Natural killer cell (primary cell): ENCODE results near the gene YWHAB. TPM values are rescaled to one million over a fixed set of nuclear protein-coding genes. Genes with fewer than 3 reads are reported as not detected.
A peak's percentile ranks its signal among the peaks of the same experiment; 100 is the strongest.

Experiments
- ATAC-seq, 3 donors: fragments of 150-1000 bp in 2 of 3; fragments of 200-7000 bp in 1 of 3; cut with Tn5 transposase; 1 replicate in 1 of 3; 2 replicates in 2 of 3; pipeline ENCODE4 v1.10.0; 2021; ENCODE audit warnings: mild to moderate bottlenecking in 2 of 3, moderate library complexity in 2 of 3
- DNase-seq, 2 donors: peaks; one replicate each; pipeline versions ENCODE4 v3.0.0 to v3.0.0-alpha.2; 2013 to 2021; ENCODE audit warnings: mixed read lengths in 1 of 2
- H3K27ac ChIP-seq: one replicate; pipeline ENCODE4 v1.5.1; 2013; ENCODE audit warnings: mild to moderate bottlenecking, low read length
- H3K27me3 ChIP-seq: one replicate; pipeline ENCODE4 v1.6.1; 2013; ENCODE audit warnings: low read length; ENCODE audit not compliant: control insufficient read depth, insufficient read depth
- H3K36me3 ChIP-seq: one replicate; pipeline ENCODE4 v1.6.1; 2013; ENCODE audit warnings: low read length; ENCODE audit not compliant: control insufficient read depth, insufficient read depth
- H3K4me1 ChIP-seq: one replicate; pipeline ENCODE4 v1.6.1; 2013; ENCODE audit warnings: low read length; ENCODE audit not compliant: control insufficient read depth, insufficient read depth
- H3K4me3 ChIP-seq: one replicate; pipeline ENCODE4 v1.5.1; 2013; ENCODE audit warnings: low read length
- H3K9me3 ChIP-seq: one replicate; pipeline ENCODE4 v1.6.1; 2013; ENCODE audit warnings: low read length; ENCODE audit not compliant: control insufficient read depth, insufficient read depth
- H3K27ac Mint-ChIP-seq, 2 donors: one replicate each; pipeline ENCODE4 v1.8.0; 2022; ENCODE audit warnings: mild to moderate bottlenecking in 2 of 2, mixed read lengths in 2 of 2, moderate library complexity in 1 of 2
- H3K27me3 Mint-ChIP-seq, 2 donors: one replicate each; pipeline ENCODE4 v1.8.0; 2022; ENCODE audit warnings: low read depth in 2 of 2, mixed read lengths in 2 of 2
- H3K36me3 Mint-ChIP-seq: one replicate; pipeline ENCODE4 v1.8.0; 2022; ENCODE audit warnings: mixed read lengths
- H3K4me1 Mint-ChIP-seq, 2 donors: one replicate each; pipeline ENCODE4 v1.8.0; 2022; ENCODE audit warnings: mixed read lengths in 2 of 2
- H3K4me3 Mint-ChIP-seq: one replicate; pipeline ENCODE4 v1.8.0; 2022; ENCODE audit warnings: mild to moderate bottlenecking, moderate library complexity, mixed read lengths
- H3K9me3 Mint-ChIP-seq, 2 donors: one replicate each; pipeline ENCODE4 v1.8.0; 2022; ENCODE audit warnings: mixed read lengths in 2 of 2
- WGBS: methylation state at CpG from one replicate; pipeline ENCODE4 v1.1.7; 2013; ENCODE audit warnings: missing lambda C conversion rate; ENCODE audit not compliant: insufficient coverage; 5-methylcytosine and 5-hydroxymethylcytosine counted together
- intact Hi-C: fragments of 100-400 bp; cut with micrococcal nuclease; formaldehyde crosslinking; loops from one replicate; pipeline ENCODE4 v1.14.2; 2022
- total RNA-seq, 4 donors: library from RNA; stranded (reverse); fragments of 120-200 nt in 1 of 4; gene quantifications; one replicate each; pipeline versions ENCODE4 v1.2.3 to v1.2.4, GENCODE V29; 2013 to 2022
- TF ChIP-seq, protein P1 (sequence below): fragments of 200-600 bp; IDR thresholded peaks from one replicate; pipeline ENCODE4 v1.8.0; 2022; ENCODE audit warnings: antibody characterized with exemption

The YWHAB gene
- total RNA-seq, 3 donors from 2014 or later (not counting 1 experiment from before 2014, with no cell fraction given), result 137 to 199 (median 179) TPM

DNA sequence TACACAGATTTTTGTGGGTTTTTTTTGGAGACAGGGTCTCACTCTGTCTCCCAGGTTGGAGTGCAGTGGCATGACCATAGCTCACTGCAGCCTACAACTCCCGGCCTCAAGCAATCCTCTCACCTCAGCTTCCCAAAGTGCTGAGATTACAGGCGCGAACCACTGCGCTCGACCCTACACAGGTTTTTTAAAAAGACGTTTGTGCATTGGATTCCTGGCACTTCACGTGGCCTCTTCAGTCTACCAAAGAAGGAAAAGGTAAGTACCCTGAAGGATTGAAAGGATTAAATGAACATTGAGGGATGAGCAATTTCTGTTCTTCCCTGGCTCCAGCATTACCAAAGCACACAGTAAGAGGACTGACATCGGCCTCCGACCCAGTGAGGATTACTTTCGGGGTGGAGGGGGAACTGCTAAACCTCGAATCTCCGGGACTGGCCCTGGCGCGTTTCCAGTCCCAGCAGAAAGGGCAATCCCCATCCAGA lies 556 bp upstream of the YWHAB start:
- peaks cover 19% of the 10 kb centered on the region for H3K4me1 ChIP-seq
- H3K4me3 Mint-ChIP-seq, result peak overlapping the region; percentile 98
- H3K9me3 Mint-ChIP-seq, result no peaks in the 10 kb centered on the region
- H3K4me1 Mint-ChIP-seq, result peaks cover 46 to 58% of the 10 kb centered on the region in 2 donors
- no peaks in the 10 kb centered on the region for H3K27me3 ChIP-seq
- no peak for DNase-seq
- 10% methylated on average over 14 of the region's 14 CpGs for WGBS
- peak overlapping the region; percentile 82 for H3K27ac ChIP-seq
- intact Hi-C loops, result loop anchor here (2.0 to 10.0 kb wide), 2 partner anchors 130 to 674 kb away; partner anchors contain the start of gene OSER1
- peak overlapping the region; percentile 66 for H3K4me3 ChIP-seq
- H3K36me3 Mint-ChIP-seq, result no peaks in the 10 kb centered on the region
- H3K27me3 Mint-ChIP-seq, result no peaks in the 10 kb centered on the region
- no peaks in the 10 kb centered on the region for H3K36me3 ChIP-seq
- peak overlapping the region; percentile 93 to 97 for H3K27ac Mint-ChIP-seq
- ATAC-seq, result no peak
- H3K9me3 ChIP-seq, result no peaks in the 10 kb centered on the region
- TF ChIP-seq, protein P1, sequence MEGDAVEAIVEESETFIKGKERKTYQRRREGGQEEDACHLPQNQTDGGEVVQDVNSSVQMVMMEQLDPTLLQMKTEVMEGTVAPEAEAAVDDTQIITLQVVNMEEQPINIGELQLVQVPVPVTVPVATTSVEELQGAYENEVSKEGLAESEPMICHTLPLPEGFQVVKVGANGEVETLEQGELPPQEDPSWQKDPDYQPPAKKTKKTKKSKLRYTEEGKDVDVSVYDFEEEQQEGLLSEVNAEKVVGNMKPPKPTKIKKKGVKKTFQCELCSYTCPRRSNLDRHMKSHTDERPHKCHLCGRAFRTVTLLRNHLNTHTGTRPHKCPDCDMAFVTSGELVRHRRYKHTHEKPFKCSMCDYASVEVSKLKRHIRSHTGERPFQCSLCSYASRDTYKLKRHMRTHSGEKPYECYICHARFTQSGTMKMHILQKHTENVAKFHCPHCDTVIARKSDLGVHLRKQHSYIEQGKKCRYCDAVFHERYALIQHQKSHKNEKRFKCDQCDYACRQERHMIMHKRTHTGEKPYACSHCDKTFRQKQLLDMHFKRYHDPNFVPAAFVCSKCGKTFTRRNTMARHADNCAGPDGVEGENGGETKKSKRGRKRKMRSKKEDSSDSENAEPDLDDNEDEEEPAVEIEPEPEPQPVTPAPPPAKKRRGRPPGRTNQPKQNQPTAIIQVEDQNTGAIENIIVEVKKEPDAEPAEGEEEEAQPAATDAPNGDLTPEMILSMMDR, result no peak

DNA sequence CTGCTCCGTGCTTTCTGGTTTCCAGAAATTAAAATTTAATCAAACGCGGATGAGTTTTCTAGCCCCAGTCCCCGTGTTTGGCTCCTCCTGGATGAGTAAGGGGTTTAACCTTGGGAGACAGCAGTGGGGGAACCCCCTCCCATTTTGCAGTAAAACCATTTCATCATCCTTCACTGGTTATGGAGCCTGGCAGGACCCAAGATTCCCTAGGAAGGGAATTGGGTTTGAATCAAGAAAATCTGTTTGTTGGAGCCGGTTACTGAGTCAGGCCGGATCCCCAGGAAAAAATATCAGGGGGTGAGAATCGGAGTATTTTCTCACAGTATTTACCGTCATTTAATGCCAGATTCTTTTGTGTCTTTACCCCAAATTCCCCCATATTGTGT lies 754 bp downstream of the YWHAB start:
- peak overlapping the region; percentile 75 for H3K4me3 ChIP-seq
- DNase-seq, result no peak
- WGBS, result 0% methylated on average over 5 of the region's 8 CpGs
- Mint-ChIP-seq H3K27ac (peak overlapping the region; percentile 93 to 97), H3K9me3 (no peaks in the 10 kb centered on the region), H3K4me1 (peaks cover 49 to 68% of the 10 kb centered on the region in 2 donors), H3K36me3 (no peaks in the 10 kb centered on the region), H3K27me3 (no peaks in the 10 kb centered on the region), H3K4me3 (peak overlapping the region; percentile 98)
- H3K36me3 ChIP-seq, result no peaks in the 10 kb centered on the region
- intact Hi-C loops, result loop anchor here (2.0 to 10.0 kb wide), 2 partner anchors 81 to 129 kb away; partner anchors contain the start of gene STK4
- ATAC-seq, result no peak
- H3K4me1 ChIP-seq, result peaks cover 23% of the 10 kb centered on the region
- TF ChIP-seq, protein P1, result no peak
- H3K9me3 ChIP-seq, result no peaks in the 10 kb centered on the region
- peak overlapping the region; percentile 86 for H3K27ac ChIP-seq
- H3K27me3 ChIP-seq, result no peaks in the 10 kb centered on the region

DNA sequence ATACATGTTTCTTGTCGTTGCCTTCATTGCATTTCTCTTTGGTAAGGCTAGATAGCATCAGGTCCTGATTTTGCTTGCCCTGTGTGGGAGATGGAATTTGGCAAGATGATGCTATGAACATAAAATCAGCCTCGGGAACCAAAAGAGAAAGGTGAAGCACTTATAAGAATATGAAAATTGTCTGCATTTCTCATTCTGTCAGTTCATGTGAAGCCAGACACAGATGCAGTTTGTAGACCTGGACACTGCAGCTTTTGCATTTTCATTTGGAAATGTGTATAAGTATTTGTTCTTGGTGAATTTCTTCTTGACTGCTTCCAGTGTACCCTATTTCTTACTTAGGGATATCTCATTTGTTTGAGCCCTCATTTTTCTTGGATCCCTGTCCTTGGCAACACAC lies 1.3 kb downstream of the YWHAB start:
- peaks cover 23% of the 10 kb centered on the region for H3K4me1 ChIP-seq
- Mint-ChIP-seq H3K27me3 (no peaks in the 10 kb centered on the region), H3K36me3 (no peaks in the 10 kb centered on the region)

More for the DNA sequence above, 1.3 kb downstream of the YWHAB start:
- Mint-ChIP-seq H3K27ac (peak overlapping the region; percentile 93 to 97), H3K4me1 (peaks cover 55 to 73% of the 10 kb centered on the region in 2 donors), H3K4me3 (peak overlapping the region; percentile 98), H3K9me3 (no peaks in the 10 kb centered on the region)
- Histone ChIP-seq H3K4me3 (peak overlapping the region; percentile 75), H3K9me3 (no peaks in the 10 kb centered on the region), H3K27me3 (no peaks in the 10 kb centered on the region), H3K27ac (peak overlapping the region; percentile 86), H3K36me3 (no peaks in the 10 kb centered on the region)
- TF ChIP-seq, protein P1, result no peak
- ATAC-seq (no peak), DNase-seq (peak in 1 of 2 donors; percentile 27)
- WGBS, result 0% methylated on average over 2 of the region's 2 CpGs
- intact Hi-C loops, result loop anchor here (2.0 to 10.0 kb wide), 2 partner anchors 80 to 128 kb away; partner anchors contain the start of gene STK4
